CD4-positive, alpha-beta T cell treated with Interleukin-6 at 100 ng/mL for 8 hours (primary cell): ENCODE data around the gene SDCCAG8.

Experiments
- DNase-seq: peaks from one replicate; pipeline ENCODE4 v3.0.0-alpha.2; 2020; ENCODE audit warnings: mixed read lengths, low spot score

Gene SDCCAG8

GRCh38 chr1:243547891-243548290 is 292.1 kb downstream of the SDCCAG8 start:
- no peak for DNase-seq

- no peak for DNase-seq
Observed at GRCh38 chr1:243548516-243548915, 292.7 kb downstream of the SDCCAG8 start.

DNA sequence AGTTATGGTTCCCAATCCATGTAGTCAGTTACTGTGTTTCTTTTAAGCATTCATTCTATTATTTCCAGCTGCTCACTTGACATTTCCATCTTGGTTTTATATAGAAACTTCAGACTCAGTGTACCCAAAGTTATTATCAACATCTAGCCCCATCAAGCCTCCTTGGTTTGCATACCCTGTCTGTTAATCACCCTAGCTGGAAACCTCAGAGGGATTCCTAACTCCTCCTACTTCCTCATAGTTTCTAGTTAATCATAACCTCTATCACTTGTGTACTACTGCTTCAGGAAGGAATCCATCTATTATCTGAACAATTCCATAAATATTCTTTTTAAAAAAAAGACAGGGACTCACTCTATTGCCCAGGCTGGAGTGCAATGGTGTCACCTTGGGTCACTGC is 293.3 kb downstream of the SDCCAG8 start:
- DNase-seq: no peak
